HUES64 (cell line): ENCODE results near the gene DACT2.

Experiments used
- H3K27ac ChIP-seq: 2 replicates; pipeline ENCODE4 v1.7.0; 2013; ENCODE audit warnings: low read depth, low read length, inconsistent platforms
- H3K27me3 ChIP-seq: 2 replicates; pipeline ENCODE4 v1.6.1; 2013; ENCODE audit warnings: mild to moderate bottlenecking, low read length; ENCODE audit not compliant: insufficient read depth
- H3K36me3 ChIP-seq: 2 replicates; pipeline ENCODE4 v1.6.1; 2013; ENCODE audit warnings: mild to moderate bottlenecking, low read length; ENCODE audit not compliant: insufficient read depth
- H3K4me1 ChIP-seq: 2 replicates; pipeline ENCODE4 v1.6.1; 2013; ENCODE audit warnings: mild to moderate bottlenecking, low read length, moderate library complexity; ENCODE audit not compliant: insufficient read depth
- H3K4me3 ChIP-seq: 2 replicates; pipeline ENCODE4 v1.5.1; 2013; ENCODE audit warnings: mild to moderate bottlenecking, low read length, moderate library complexity
- H3K9ac ChIP-seq: 2 replicates; pipeline ENCODE4 v1.6.1; 2013; ENCODE audit warnings: mild to moderate bottlenecking, low read depth, low read length
- H3K9me3 ChIP-seq: 2 replicates; pipeline ENCODE4 v1.6.1; 2013; ENCODE audit warnings: low read depth, low read length; ENCODE audit not compliant: insufficient read depth
- WGBS: fragments of 150-250, 120-280 bp; methylation state at CpG from one replicate; pipeline ENCODE4 v1.1.7; 2013; ENCODE audit warnings: missing lambda C conversion rate; 5-methylcytosine and 5-hydroxymethylcytosine counted together

DACT2 gene

DNA sequence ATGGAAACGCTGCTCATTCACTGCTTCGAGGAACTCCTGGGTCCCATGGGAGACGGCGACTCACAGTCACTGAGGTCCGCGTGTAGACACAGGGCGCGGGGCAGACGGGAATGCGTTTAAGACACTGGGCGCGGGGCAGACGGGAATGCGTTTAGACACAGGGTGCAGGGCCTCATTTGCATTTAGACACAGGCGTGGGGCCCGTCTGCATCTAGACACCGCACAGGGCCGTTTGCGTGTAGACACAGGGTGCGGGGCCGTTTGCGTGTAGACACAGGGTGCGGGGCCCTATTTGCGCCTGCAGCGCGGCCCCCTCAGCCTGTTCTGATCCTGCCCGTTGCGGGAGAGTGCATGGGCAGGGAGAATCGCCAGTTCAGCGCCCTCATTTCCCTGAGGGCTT, 10.4 kb downstream of the DACT2 start:
- H3K9me3 ChIP-seq = no peaks in the 10 kb centered on the region
- WGBS = 96% methylated on average over 30 of the region's 30 CpGs
- no peaks in the 10 kb centered on the region for H3K27me3 ChIP-seq
- no peak overlapping the region for H3K9ac ChIP-seq
- peaks cover 18% of the 10 kb centered on the region for H3K4me1 ChIP-seq
- H3K4me3 ChIP-seq = no peak overlapping the region
- H3K36me3 ChIP-seq = 0 out of 2 replicates have a peak, but pooled peaks cover 3% of the 10 kb centered on the region
- H3K27ac ChIP-seq = no peak overlapping the region

DNA sequence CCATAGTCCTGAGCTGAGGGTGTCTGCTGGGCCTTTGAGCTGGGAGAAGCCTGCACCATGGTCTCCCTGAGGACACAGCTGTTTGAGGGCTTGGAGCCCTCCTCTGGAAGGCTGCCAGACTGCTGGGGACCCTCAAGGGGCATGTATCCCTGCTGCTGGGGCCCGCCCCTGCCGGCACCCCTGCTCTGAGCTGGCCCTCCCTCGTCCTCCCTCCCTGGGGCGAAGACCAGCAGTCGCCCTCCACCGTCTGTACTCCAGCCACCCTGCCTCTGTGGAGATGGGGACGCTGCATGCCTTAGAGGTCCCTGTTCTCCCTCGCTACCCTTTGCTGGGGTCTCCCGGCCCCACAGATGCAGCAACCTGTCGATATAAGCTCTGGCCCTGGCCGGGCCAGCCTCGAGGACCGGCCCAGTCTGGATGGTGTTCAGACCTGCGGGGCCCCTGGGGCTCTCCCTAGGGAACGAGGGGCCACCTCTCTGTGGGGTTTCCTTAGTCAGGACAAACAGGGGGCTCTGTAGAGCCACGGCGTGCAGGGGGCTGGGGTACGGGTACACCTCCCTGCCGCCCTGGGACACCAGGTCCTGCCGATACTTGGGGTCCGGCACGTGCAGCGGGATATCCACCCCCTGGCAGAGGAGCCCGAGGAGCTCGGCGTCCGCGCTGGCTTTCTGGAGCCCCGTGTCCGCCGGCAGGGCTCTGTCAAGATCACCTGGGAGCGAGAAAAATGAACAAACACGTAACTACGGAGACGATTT, 11.0 kb downstream of the DACT2 start:
- 94% methylated on average over 35 of the region's 35 CpGs for WGBS
- 0 out of 2 replicates have a peak, but pooled peaks cover 3% of the 10 kb centered on the region for H3K36me3 ChIP-seq
- no peaks in the 10 kb centered on the region for H3K9me3 ChIP-seq
- no peak overlapping the region for H3K4me3 ChIP-seq
- H3K27me3 ChIP-seq = no peaks in the 10 kb centered on the region
- H3K4me1 ChIP-seq = peaks cover 14% of the 10 kb centered on the region; the same call in 1 of the 2 replicates
- H3K9ac ChIP-seq = no peak overlapping the region
- H3K27ac ChIP-seq = no peak overlapping the region

DNA sequence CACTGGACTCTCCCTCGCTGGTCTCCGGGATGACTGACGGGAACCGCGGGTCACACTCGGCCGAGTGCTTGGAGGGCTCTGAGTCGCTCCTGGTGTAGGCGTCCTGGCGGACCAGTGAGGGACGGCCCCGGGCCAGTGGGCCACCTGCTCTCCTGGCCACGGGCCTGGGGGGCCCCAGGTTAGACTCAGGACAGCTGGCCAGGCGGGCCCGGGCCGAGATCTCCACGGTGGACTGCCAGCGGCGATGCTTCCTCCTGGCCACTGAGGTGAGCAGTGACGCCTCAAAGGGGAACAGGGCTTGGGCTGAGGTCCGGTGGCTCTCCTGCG, 11.9 kb downstream of the DACT2 start:
- no peak overlapping the region for H3K4me3 ChIP-seq
- peaks cover 5% of the 10 kb centered on the region; the same call in 1 of the 2 replicates for H3K27me3 ChIP-seq
- H3K9ac ChIP-seq = no peak overlapping the region
- WGBS = 95% methylated on average over 22 of the region's 22 CpGs
- no peak overlapping the region for H3K27ac ChIP-seq
- peaks cover 15% of the 10 kb centered on the region for H3K4me1 ChIP-seq
- no peaks in the 10 kb centered on the region for H3K9me3 ChIP-seq
- 0 out of 2 replicates have a peak, but pooled peaks cover 3% of the 10 kb centered on the region for H3K36me3 ChIP-seq

DNA sequence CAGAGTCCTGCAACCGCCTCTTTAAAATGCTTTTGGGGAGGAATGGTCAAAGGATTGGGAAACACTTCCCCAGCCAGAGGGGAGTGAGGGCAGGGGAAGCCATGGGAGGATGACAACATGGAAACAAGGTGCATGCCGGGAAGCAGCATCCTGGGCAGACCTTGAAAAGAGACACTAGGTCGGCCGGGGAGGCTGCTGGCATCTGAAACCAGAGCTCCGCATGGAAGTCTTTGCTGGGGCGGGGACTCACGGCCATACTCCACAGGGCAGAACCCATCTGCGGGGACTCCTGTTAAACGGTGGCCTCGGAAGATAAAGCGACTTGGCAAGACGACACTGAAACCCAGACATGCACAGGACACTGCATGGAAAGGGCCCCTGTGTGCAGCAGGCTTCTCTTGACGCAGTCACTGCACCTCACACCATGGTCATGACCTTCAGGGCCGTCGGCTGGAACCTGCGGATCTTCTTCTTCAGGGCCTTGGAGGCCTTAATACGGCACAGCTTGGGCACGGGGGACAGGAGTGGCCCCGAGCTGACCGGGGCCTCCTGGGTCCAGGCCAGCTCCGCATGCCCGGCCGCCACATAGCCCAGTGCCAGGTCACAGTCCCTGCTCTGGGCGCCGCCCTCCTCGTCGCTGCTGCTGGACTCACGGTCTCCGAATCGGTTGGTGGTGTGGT, 12.4 kb downstream of the DACT2 start:
- WGBS = 93% methylated on average over 30 of the region's 30 CpGs
- Histone ChIP-seq H3K4me3 (no peak overlapping the region), H3K27ac (no peak overlapping the region), H3K9me3 (no peaks in the 10 kb centered on the region), H3K9ac (no peak overlapping the region), H3K4me1 (peaks cover 18% of the 10 kb centered on the region), H3K27me3 (peaks cover 5% of the 10 kb centered on the region; the same call in 1 of the 2 replicates), H3K36me3 (0 out of 2 replicates have a peak, but pooled peaks cover 3% of the 10 kb centered on the region)

DNA sequence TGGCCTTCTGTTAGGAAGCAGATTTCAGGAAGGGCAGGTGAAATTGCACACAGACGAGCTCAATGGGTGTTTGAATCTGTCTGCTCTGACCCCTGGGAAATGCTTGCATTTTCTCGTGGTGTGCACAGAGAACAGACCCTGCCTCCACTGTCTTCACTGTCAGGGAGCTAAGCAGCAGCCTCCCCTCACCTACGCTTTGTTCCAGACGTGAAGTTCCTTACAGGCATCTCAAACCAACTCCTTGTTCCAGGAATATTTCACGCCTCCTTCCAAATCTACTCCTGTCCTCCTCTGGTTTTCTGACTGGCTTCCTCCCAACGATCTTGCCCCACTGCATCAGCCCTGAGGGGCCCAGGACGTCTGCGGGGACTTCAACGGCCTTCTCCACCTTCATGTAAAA, 13.7 kb downstream of the DACT2 start:
- no peak overlapping the region for H3K27ac ChIP-seq
- H3K27me3 ChIP-seq = peaks cover 5% of the 10 kb centered on the region; the same call in 1 of the 2 replicates
- H3K9ac ChIP-seq = no peak overlapping the region
- H3K36me3 ChIP-seq = 0 out of 2 replicates have a peak, but pooled peaks cover 3% of the 10 kb centered on the region
- peaks cover 29% of the 10 kb centered on the region for H3K4me1 ChIP-seq
- H3K4me3 ChIP-seq = no peak overlapping the region
- 76% methylated on average over 9 of the region's 9 CpGs for WGBS
- H3K9me3 ChIP-seq = no peaks in the 10 kb centered on the region

DNA sequence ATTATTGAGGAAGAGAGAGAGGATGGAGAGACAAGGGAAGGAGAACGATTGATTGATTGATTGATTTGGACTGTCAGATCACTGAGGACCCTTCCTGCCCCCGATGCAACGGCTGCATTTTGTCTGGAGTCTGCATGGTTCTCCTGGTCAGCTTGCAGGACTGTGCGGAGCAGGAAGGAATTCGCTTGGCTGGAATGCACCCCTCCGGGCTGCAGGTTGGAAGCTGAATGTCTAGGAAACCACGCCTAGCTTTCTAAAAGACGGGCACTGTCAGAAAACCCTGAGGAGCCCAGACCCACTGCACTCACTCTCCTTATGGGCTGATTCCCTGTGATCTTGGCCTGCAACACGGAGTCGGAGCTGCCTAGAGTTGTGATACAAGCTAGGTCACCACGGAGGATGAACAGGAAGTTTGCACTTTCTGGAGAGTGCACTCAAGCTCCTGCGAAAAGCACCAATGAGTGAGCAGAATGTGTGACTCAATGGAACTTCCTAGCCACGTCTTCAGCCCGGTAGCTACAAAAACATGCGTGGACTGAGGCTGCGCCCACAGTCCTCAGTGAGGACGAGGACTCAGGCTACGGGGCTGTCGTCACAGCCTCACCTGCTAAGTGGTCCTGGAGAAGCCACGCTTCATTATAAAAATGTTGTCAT, 14.4 kb downstream of the DACT2 start:
- WGBS = 75% methylated on average over 19 of the region's 20 CpGs
- Histone ChIP-seq H3K27ac (no peak overlapping the region), H3K9ac (no peak overlapping the region), H3K4me3 (no peak overlapping the region), H3K27me3 (peaks cover 8% of the 10 kb centered on the region), H3K9me3 (no peaks in the 10 kb centered on the region), H3K4me1 (peaks cover 29% of the 10 kb centered on the region), H3K36me3 (0 out of 2 replicates have a peak, but pooled peaks cover 3% of the 10 kb centered on the region)

DNA sequence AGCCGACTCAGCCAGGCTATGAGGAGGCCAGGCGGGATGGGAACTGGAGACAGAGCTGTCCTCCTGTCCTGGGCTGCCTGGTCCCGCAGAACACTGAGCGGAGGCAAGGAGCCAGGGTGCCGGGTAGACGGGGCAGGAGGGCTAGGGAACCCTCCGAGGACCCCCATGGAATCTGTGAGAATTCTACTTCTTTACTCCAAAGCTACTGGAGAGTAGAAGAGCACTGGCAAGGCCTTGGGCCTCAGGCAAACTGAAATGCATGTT, 14.9 kb downstream of the DACT2 start:
- no peaks in the 10 kb centered on the region for H3K9me3 ChIP-seq
- H3K36me3 ChIP-seq = 0 out of 2 replicates have a peak, but pooled peaks cover 3% of the 10 kb centered on the region
- no peak overlapping the region for H3K4me3 ChIP-seq
- no peak overlapping the region for H3K9ac ChIP-seq
- peaks cover 29% of the 10 kb centered on the region for H3K4me1 ChIP-seq
- H3K27ac ChIP-seq = no peak overlapping the region
- peaks cover 11% of the 10 kb centered on the region for H3K27me3 ChIP-seq
- 95% methylated on average over 7 of the region's 7 CpGs for WGBS

DNA sequence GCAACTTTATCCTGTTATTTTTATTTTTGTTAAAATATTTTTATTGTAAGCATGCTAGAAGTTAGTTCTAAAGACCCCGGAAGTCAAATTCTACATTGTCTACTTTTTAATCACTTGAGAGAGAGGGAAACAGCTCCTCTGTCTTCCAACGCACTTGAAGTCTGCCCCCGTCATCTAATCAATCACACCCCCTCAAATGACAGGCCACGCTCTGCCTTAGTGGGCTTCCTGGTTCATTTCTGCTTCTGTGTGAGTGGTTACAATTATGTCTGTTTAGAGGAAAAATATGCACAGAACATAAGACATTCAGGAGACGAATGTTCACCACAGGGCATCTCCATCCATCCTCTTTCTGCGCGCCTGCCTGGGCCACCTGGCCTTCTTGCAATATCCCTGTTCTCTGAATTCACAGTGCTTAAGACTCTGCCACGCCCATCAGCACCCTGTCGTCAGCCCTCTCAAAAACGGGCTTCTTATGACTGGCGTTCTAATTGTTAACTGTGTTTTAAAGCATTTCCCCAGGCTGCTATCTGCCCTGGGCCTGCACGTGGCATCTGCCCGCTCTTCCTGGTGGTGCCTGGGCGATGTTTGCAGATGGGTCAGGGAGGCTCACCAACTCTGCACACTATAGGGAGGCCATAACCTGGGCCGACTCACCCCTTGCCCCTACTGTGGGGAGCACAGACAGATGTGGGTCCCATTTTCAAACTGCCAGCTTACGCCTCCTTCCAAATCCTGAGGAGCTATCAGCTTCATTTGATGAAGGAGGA, 15.4 kb downstream of the DACT2 start:
- H3K27me3 ChIP-seq = peaks cover 14% of the 10 kb centered on the region
- H3K9ac ChIP-seq = no peak overlapping the region
- H3K4me1 ChIP-seq = peaks cover 29% of the 10 kb centered on the region
- no peak overlapping the region for H3K4me3 ChIP-seq
- 87% methylated on average over 14 of the region's 16 CpGs for WGBS
- H3K9me3 ChIP-seq = no peaks in the 10 kb centered on the region
- H3K27ac ChIP-seq = no peak overlapping the region
- 0 out of 2 replicates have a peak, but pooled peaks cover 3% of the 10 kb centered on the region for H3K36me3 ChIP-seq

DNA sequence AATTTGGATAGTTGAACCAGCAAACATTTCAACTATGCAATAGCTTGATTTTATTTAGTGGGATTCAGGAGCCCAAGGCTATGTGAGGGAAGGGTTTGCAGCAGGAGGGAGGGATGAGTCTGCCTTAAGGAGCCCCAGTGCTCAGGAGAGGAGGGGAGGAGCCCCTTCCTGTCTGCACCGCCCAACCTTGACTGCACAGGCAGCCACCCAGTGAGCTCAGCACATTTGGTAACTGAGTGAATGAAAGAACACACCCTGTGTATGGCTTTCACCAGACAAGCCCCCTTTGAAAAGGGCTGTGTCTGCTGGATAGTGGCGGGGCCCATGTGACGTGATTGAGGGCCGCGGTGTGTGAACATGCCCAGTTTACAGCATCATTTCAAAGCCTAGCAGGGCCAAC, 17.0 kb downstream of the DACT2 start:
- Histone ChIP-seq H3K4me1 (peaks cover 29% of the 10 kb centered on the region), H3K27me3 (peaks cover 18% of the 10 kb centered on the region), H3K4me3 (no peak overlapping the region), H3K36me3 (0 out of 2 replicates have a peak, but pooled peaks cover 3% of the 10 kb centered on the region), H3K9me3 (no peaks in the 10 kb centered on the region), H3K9ac (no peak overlapping the region), H3K27ac (no peak overlapping the region)
- WGBS = 38% methylated on average over 5 of the region's 5 CpGs

DNA sequence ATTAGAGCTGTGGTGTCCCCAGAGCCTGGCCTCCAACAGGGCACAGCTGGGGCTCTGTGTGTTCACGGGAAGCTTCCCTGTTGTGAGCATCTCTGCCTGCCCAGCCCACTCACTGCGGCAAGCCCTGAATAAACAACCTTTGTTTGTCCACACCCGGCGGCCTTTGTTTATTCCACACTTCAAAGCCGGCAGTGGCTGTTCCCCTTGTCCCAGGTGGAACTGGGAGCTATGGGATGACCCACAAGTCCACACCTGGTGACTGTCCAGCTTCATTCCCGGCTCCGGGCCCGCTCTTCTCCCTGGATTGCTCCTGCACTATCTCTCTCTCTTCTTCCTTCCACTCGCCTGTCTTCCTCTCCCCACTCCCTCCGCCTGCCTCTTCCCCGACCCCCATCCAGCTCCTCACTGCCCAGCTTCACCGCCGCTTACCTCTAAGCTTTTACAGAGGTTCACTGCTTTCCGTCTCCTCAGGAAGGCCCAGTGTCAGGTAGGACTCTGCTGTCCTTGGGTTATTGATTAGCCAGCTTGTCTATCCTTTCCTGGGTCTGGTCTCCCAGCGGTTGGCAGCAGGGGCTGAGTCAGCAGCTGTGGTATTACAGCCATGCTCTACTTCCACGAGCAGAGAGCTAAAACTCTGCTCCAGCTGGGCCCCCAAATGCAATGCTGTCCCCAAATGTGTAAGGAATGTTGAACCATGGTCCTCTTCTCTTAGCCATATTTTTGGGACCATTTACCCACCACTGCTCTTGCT, 17.8 kb downstream of the DACT2 start:
- WGBS = 7% methylated on average over 16 of the region's 16 CpGs
- Histone ChIP-seq H3K9me3 (no peaks in the 10 kb centered on the region), H3K9ac (no peak overlapping the region), H3K27me3 (peaks cover 18% of the 10 kb centered on the region), H3K27ac (0 out of 2 replicates have a peak overlapping the region, but pooled peaks have one; percentile 6), H3K4me1 (peaks cover 29% of the 10 kb centered on the region), H3K4me3 (peak overlapping the region; percentile 6; the same call in 1 of the 2 replicates), H3K36me3 (no peaks in the 10 kb centered on the region)
